HEK293 (cell line): Measurements from ENCODE around the gene PPP1R9B.
A peak's percentile ranks its signal among the peaks of the same experiment; 100 is the strongest.

Experiments
- BCL11A ChIP-seq: fragments of 450-650 bp; formaldehyde crosslinking; IDR thresholded peaks from 2 replicates; pipeline ENCODE4 v1.5.1; 2016; ENCODE audit warnings: low read depth, missing biosample characterization, missing genetic modification characterization
- BCL11B ChIP-seq: fragments of 450-650 bp; formaldehyde crosslinking; IDR thresholded peaks from 2 replicates; pipeline ENCODE4 v1.5.1; 2016; ENCODE audit warnings: low read depth, missing biosample characterization, missing genetic modification characterization
- BCL6B ChIP-seq: fragments of 450-650 bp; formaldehyde crosslinking; IDR thresholded peaks from 2 replicates; pipeline ENCODE4 v1.5.1; 2017; ENCODE audit warnings: missing biosample characterization, missing genetic modification characterization
- IKZF3 ChIP-seq: fragments of 450-650 bp; IDR thresholded peaks from 2 replicates; pipeline ENCODE4 v1.5.0; 2018; ENCODE audit warnings: missing biosample characterization, mild to moderate bottlenecking, missing genetic modification characterization, moderate library complexity
- KLF7 ChIP-seq: fragments of 450-650 bp; formaldehyde crosslinking; IDR thresholded peaks from 2 replicates; pipeline ENCODE4 v1.5.1; 2016; ENCODE audit warnings: missing biosample characterization, missing genetic modification characterization, borderline replicate concordance
- PRDM1 ChIP-seq: fragments of 450-650 bp; formaldehyde crosslinking; IDR thresholded peaks from 2 replicates; pipeline ENCODE4; 2016; ENCODE audit warnings: missing biosample characterization, missing genetic modification characterization
- ZBTB11 ChIP-seq: fragments of 450-650 bp; formaldehyde crosslinking; conservative IDR thresholded peaks from 2 replicates; pipeline ENCODE4 v1.5.1; 2016; ENCODE audit warnings: low read depth, missing biosample characterization, missing genetic modification characterization
- ZBTB48 ChIP-seq: fragments of 450-650 bp; formaldehyde crosslinking; IDR thresholded peaks from 2 replicates; pipeline ENCODE4 v1.5.1; 2016; ENCODE audit warnings: missing biosample characterization, missing genetic modification characterization
- ZFP3 ChIP-seq: fragments of 450-650 bp; formaldehyde crosslinking; IDR thresholded peaks from 2 replicates; pipeline ENCODE4 v1.5.1; 2016; ENCODE audit warnings: low read depth, missing biosample characterization, missing genetic modification characterization
- ZFP37 ChIP-seq: fragments of 450-650 bp; formaldehyde crosslinking; IDR thresholded peaks from 2 replicates; pipeline ENCODE4 v1.5.1; 2016; ENCODE audit warnings: missing biosample characterization, missing genetic modification characterization
- ZIC2 ChIP-seq: fragments of 450-650 bp; formaldehyde crosslinking; IDR thresholded peaks from 2 replicates; pipeline ENCODE4 v1.5.1; 2016; ENCODE audit warnings: missing biosample characterization, missing genetic modification characterization
- ZNF155 ChIP-seq: fragments of 450-650 bp; formaldehyde crosslinking; IDR thresholded peaks from 2 replicates; pipeline ENCODE4 v1.5.1; 2016; ENCODE audit warnings: missing biosample characterization, missing genetic modification characterization
- ZNF2 ChIP-seq: fragments of 450-650 bp; formaldehyde crosslinking; IDR thresholded peaks from 2 replicates; pipeline ENCODE4 v1.5.1; 2016; ENCODE audit warnings: missing biosample characterization, missing genetic modification characterization
- ZNF24 ChIP-seq: fragments of 450-650 bp; formaldehyde crosslinking; IDR thresholded peaks from 2 replicates; pipeline ENCODE4 v1.5.1; 2016; ENCODE audit warnings: missing biosample characterization, missing genetic modification characterization
- ZNF302 ChIP-seq: fragments of 450-650 bp; formaldehyde crosslinking; IDR thresholded peaks from 2 replicates; pipeline ENCODE4 v1.5.1; 2016; ENCODE audit warnings: missing biosample characterization, missing genetic modification characterization, low read depth
- ZNF324 ChIP-seq: fragments of 450-650 bp; formaldehyde crosslinking; IDR thresholded peaks from 2 replicates; pipeline ENCODE4 v1.5.1; 2016; ENCODE audit warnings: missing biosample characterization, missing genetic modification characterization
- ZNF366 ChIP-seq: fragments of 450-650 bp; formaldehyde crosslinking; conservative IDR thresholded peaks from 2 replicates; pipeline ENCODE4 v1.5.1; 2016; ENCODE audit warnings: missing biosample characterization, missing genetic modification characterization
- ZNF585B ChIP-seq: fragments of 450-650 bp; formaldehyde crosslinking; IDR thresholded peaks from 2 replicates; pipeline ENCODE4 v1.5.1; 2016; ENCODE audit warnings: missing biosample characterization, missing genetic modification characterization
- ZNF610 ChIP-seq: fragments of 450-650 bp; formaldehyde crosslinking; IDR thresholded peaks from 2 replicates; pipeline ENCODE4 v1.5.1; 2016; ENCODE audit warnings: missing biosample characterization, missing genetic modification characterization, borderline replicate concordance
- ZNF629 ChIP-seq: fragments of 450-650 bp; formaldehyde crosslinking; IDR thresholded peaks from 2 replicates; pipeline ENCODE4 v1.5.1; 2017; ENCODE audit warnings: missing biosample characterization, missing genetic modification characterization
- ZNF639 ChIP-seq: fragments of 450-650 bp; formaldehyde crosslinking; IDR thresholded peaks from 2 replicates; pipeline ENCODE4 v1.5.1; 2016; ENCODE audit warnings: missing biosample characterization, missing genetic modification characterization
- ZSCAN16 ChIP-seq: fragments of 450-650 bp; formaldehyde crosslinking; IDR thresholded peaks from 2 replicates; pipeline ENCODE4 v1.5.1; 2016; ENCODE audit warnings: missing biosample characterization, missing genetic modification characterization
- TF ChIP-seq, protein P1 (sequence below): fragments of 450-650 bp; formaldehyde crosslinking; conservative IDR thresholded peaks from 2 replicates; pipeline ENCODE4 v1.5.1; 2016; ENCODE audit warnings: low read depth, missing biosample characterization, missing genetic modification characterization
- TF ChIP-seq, protein P2 (sequence below): fragments of 450-650 bp; formaldehyde crosslinking; IDR thresholded peaks from 2 replicates; pipeline ENCODE4 v1.5.1; 2017; ENCODE audit warnings: missing biosample characterization, missing genetic modification characterization

Gene PPP1R9B

GRCh38 chr17:50151937-50152547, 1.6 kb upstream of the PPP1R9B start (continued):
- TF ChIP-seq, protein P1, sequence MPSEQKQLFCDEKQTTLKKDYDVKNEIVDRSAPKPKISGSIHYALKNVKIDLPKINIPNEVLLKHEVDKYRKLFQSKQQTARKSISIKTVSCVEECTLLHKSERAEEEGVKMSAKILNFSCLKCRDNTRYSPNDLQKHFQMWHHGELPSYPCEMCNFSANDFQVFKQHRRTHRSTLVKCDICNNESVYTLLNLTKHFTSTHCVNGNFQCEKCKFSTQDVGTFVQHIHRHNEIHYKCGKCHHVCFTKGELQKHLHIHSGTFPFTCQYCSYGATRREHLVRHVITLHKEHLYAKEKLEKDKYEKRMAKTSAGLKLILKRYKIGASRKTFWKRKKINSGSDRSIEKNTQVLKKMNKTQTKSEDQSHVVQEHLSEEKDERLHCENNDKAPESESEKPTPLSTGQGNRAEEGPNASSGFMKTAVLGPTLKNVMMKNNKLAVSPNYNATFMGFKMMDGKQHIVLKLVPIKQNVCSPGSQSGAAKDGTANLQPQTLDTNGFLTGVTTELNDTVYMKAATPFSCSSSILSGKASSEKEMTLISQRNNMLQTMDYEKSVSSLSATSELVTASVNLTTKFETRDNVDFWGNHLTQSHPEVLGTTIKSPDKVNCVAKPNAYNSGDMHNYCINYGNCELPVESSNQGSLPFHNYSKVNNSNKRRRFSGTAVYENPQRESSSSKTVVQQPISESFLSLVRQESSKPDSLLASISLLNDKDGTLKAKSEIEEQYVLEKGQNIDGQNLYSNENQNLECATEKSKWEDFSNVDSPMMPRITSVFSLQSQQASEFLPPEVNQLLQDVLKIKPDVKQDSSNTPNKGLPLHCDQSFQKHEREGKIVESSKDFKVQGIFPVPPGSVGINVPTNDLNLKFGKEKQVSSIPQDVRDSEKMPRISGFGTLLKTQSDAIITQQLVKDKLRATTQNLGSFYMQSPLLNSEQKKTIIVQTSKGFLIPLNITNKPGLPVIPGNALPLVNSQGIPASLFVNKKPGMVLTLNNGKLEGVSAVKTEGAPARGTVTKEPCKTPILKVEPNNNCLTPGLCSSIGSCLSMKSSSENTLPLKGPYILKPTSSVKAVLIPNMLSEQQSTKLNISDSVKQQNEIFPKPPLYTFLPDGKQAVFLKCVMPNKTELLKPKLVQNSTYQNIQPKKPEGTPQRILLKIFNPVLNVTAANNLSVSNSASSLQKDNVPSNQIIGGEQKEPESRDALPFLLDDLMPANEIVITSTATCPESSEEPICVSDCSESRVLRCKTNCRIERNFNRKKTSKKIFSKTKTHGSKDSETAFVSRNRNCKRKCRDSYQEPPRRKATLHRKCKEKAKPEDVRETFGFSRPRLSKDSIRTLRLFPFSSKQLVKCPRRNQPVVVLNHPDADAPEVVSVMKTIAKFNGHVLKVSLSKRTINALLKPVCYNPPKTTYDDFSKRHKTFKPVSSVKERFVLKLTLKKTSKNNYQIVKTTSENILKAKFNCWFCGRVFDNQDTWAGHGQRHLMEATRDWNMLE, result peak; percentile 45
- peak; percentile 5 for TF ChIP-seq PRDM1
- no peak for TF ChIP-seq ZNF585B (tag by site-specific recombination)
- TF ChIP-seq ZNF155 (tag by site-specific recombination), result no peak
- TF ChIP-seq BCL6B (tag by site-specific recombination), result 0 out of 2 replicates have a peak, but pooled peaks have one; percentile 6
- 0 out of 2 replicates have a peak, but pooled peaks have one; percentile 47 for TF ChIP-seq ZSCAN16
- TF ChIP-seq ZIC2 (tag by site-specific recombination), result peak; percentile 60
- peak; percentile 89 for TF ChIP-seq BCL11B
- TF ChIP-seq IKZF3, result peak; percentile 98
- TF ChIP-seq ZNF610 (tag by site-specific recombination), result peak; percentile 71
- TF ChIP-seq ZBTB11 (tag by site-specific recombination), result peak; percentile 70
- TF ChIP-seq ZNF2 (tag by site-specific recombination), result peak; percentile 73
- peak; percentile 59; the same call in 1 of the 2 replicates for TF ChIP-seq ZBTB48 (tag by site-specific recombination)
- TF ChIP-seq, protein P2, sequence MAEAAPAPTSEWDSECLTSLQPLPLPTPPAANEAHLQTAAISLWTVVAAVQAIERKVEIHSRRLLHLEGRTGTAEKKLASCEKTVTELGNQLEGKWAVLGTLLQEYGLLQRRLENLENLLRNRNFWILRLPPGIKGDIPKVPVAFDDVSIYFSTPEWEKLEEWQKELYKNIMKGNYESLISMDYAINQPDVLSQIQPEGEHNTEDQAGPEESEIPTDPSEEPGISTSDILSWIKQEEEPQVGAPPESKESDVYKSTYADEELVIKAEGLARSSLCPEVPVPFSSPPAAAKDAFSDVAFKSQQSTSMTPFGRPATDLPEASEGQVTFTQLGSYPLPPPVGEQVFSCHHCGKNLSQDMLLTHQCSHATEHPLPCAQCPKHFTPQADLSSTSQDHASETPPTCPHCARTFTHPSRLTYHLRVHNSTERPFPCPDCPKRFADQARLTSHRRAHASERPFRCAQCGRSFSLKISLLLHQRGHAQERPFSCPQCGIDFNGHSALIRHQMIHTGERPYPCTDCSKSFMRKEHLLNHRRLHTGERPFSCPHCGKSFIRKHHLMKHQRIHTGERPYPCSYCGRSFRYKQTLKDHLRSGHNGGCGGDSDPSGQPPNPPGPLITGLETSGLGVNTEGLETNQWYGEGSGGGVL (tag by site-specific recombination), result peak; percentile 99
- TF ChIP-seq ZFP37 (tag by site-specific recombination), result peak; percentile 77; the same call in 1 of the 2 replicates
- TF ChIP-seq ZNF639, result peak; percentile 75; the same call in 1 of the 2 replicates
- TF ChIP-seq ZNF24 (tag by site-specific recombination), result peak; percentile 69
- TF ChIP-seq BCL11A, result peak; percentile 93
- no peak for TF ChIP-seq ZNF302
- TF ChIP-seq ZNF324 (tag by site-specific recombination), result peak; percentile 95
- TF ChIP-seq ZFP3 (tag by site-specific recombination), result no peak
- peak; percentile 99 for TF ChIP-seq ZNF366 (tag by site-specific recombination)
- peak; percentile 79; the same call in 1 of the 2 replicates for TF ChIP-seq KLF7
- peak; percentile 64 for TF ChIP-seq ZNF629 (tag by site-specific recombination)
